GM12878 (cell line): ENCODE measurements around the gene PIMREG. TPM values are rescaled to one million over a fixed set of nuclear protein-coding genes. Genes with fewer than 3 reads are reported as not detected.

Experiments
- ATAC-seq: fragments of 200-7000 bp; cut with Tn5 transposase; 3 replicates; pipeline ENCODE4 v1.9.1; 2020; ENCODE audit warnings: mild to moderate bottlenecking, moderate library complexity
- BruUV-seq: library from RNA; stranded (reverse); fragments of 400-500 nt; replicated peaks from 2 replicates; lab custom pipeline; 2021; lab: Mats Ljungman, UMichigan
- CTCF ChIA-PET: fragments of 300-600 bp; sonication (Branson Sonifier 250); formaldehyde crosslinking; extraction: SDS; loops from one replicate; lab custom pipeline; 2021; ENCODE audit warnings: inconsistent platforms; lab: Yijun Ruan, JAX
- POLR2A ChIA-PET: fragments of 350-600 bp; formaldehyde crosslinking; extraction: SDS; loops from one replicate; lab custom pipeline; 2021; ENCODE audit warnings: inconsistent platforms; lab: Charles Lee
- RAD21 ChIA-PET: fragments of 300-600 bp; sonication (Branson Sonifier 250); formaldehyde crosslinking; loops from one replicate; lab custom pipeline; 2023; ENCODE audit warnings: antibody characterized with exemption; ENCODE audit not compliant: unreplicated experiment; lab: Charles Lee
- SMC1A ChIA-PET: fragments of 300-600 bp; sonication (Branson Sonifier 250); formaldehyde crosslinking; loops from one replicate; lab custom pipeline; 2023; ENCODE audit not compliant: unreplicated experiment, uncharacterized antibody; lab: Charles Lee
- DNase-seq: peaks from one replicate; pipeline ENCODE4 v3.0.0-alpha.2; 2011; ENCODE audit warnings: low read depth, low spot score
- FAIRE-seq: peaks from 3 replicates; lab custom pipeline; 2011; peaks lifted over from hg19 to GRCh38; lab: Jason Lieb, UNC
- H2AFZ ChIP-seq: 2 replicates; pipeline ENCODE4 v1.6.0; 2011; ENCODE audit warnings: low read depth, low read length, control low read depth; ENCODE audit not compliant: control insufficient read depth
- H3K27ac ChIP-seq: 2 replicates; pipeline ENCODE4 v1.5.1; 2011; ENCODE audit warnings: control low read depth; ENCODE audit not compliant: control insufficient read depth, insufficient read depth
- H3K27me3 ChIP-seq, 2 experiments: replicated peaks in 1 of 2; 2 replicates each; pipeline versions ENCODE4 v1.6.0 to v1.6.1; 2011; ENCODE audit warnings: low read length in 1 of 2; ENCODE audit not compliant: control insufficient read depth in 2 of 2, insufficient read depth in 2 of 2
- H3K36me3 ChIP-seq, 2 experiments: 2 replicates each; pipeline ENCODE4 v1.5.1; 2011; ENCODE audit warnings: low read length in 1 of 2; ENCODE audit not compliant: control insufficient read depth in 2 of 2, insufficient read depth in 2 of 2
- H3K4me1 ChIP-seq: 2 replicates; pipeline ENCODE4 v1.6.1; 2011; ENCODE audit warnings: mild to moderate bottlenecking, low read length, moderate library complexity, mixed read lengths; ENCODE audit not compliant: control insufficient read depth, insufficient read depth
- H3K4me2 ChIP-seq: 2 replicates; pipeline ENCODE4 v1.6.0; 2011; ENCODE audit warnings: control low read depth; ENCODE audit not compliant: control insufficient read depth, insufficient read depth
- H3K4me3 ChIP-seq: fragments of 200-600 bp; sonication (generic); 2 replicates; pipeline ENCODE4 v1.5.1; 2016
- H3K79me2 ChIP-seq: 2 replicates; pipeline ENCODE4 v1.6.0; 2011; ENCODE audit warnings: low read length; ENCODE audit not compliant: control insufficient read depth, insufficient read depth
- H3K9ac ChIP-seq: 2 replicates; pipeline ENCODE4 v1.8.0; 2011; ENCODE audit warnings: low read length, control low read depth, mixed read lengths; ENCODE audit not compliant: control insufficient read depth, insufficient read depth
- H3K9me3 ChIP-seq: replicated peaks from 3 replicates; pipeline ENCODE4 v1.5.1; 2011; ENCODE audit warnings: mild to moderate bottlenecking, low read length; ENCODE audit not compliant: control insufficient read depth, insufficient read depth
- H4K20me1 ChIP-seq: 2 replicates; pipeline ENCODE4 v1.6.0; 2011; ENCODE audit not compliant: control insufficient read depth, insufficient read depth
- CREM ChIP-seq: IDR thresholded peaks from 2 replicates; pipeline ENCODE4 v1.6.1; 2014; ENCODE audit warnings: antibody characterized with exemption, low read depth
- EED ChIP-seq: sonication (generic); IDR thresholded peaks from 2 replicates; pipeline ENCODE4 v1.6.1; 2016; ENCODE audit warnings: antibody characterized with exemption, low read depth
- IRF4 ChIP-seq: IDR thresholded peaks from 2 replicates; pipeline ENCODE4 v1.6.1; 2011; ENCODE audit warnings: low read depth, low read length
- JUNB ChIP-seq: IDR thresholded peaks from 2 replicates; pipeline ENCODE4 v1.6.1; 2016; ENCODE audit warnings: antibody characterized with exemption, mild to moderate bottlenecking
- SMAD5 ChIP-seq: IDR thresholded peaks from 2 replicates; pipeline ENCODE4 v1.6.1; 2016; ENCODE audit warnings: antibody characterized with exemption, low read depth
- SP1 ChIP-seq: IDR thresholded peaks from one replicate; pipeline ENCODE4 v1.6.1; 2011; ENCODE audit warnings: low read depth, low read length
- SPI1 ChIP-seq: IDR thresholded peaks from 2 replicates; pipeline ENCODE4 v1.6.1; 2011; ENCODE audit warnings: low read depth, mild to moderate bottlenecking, low read length, moderate library complexity, borderline replicate concordance; ENCODE audit not compliant: insufficient read depth
- WGBS: methylation state at CpG from one replicate; pipeline ENCODE4 v1.1.6; 2016; ENCODE audit warnings: low lambda C conversion rate; ENCODE audit not compliant: insufficient replicate concordance, insufficient coverage; ENCODE audit errors: missing lambda C conversion rate; 5-methylcytosine and 5-hydroxymethylcytosine counted together
- in situ Hi-C: fragments of 300-500 bp; cut with MboI; formaldehyde crosslinking; loops from 9 replicates; pipeline ENCODE4 v1.14.3; 2018; ENCODE audit warnings: mixed read lengths
- intact Hi-C: fragments of 100-400 bp; cut with micrococcal nuclease; formaldehyde crosslinking; loops from one replicate; pipeline ENCODE4 v1.14.2; 2022; ENCODE audit not compliant: unreplicated experiment
- polyA plus RNA-seq, 11 experiments: library from polyadenylated mRNA; depleted of rRNA in 4 of 11; unstranded in 6 of 11; stranded (reverse) in 5 of 11; fragments of >200 nt; fragmentation: Nextera tagmentation in 4 of 11; fragmentation: Illumina TruSeq in 1 of 11; extraction: Ambion mirVana in 4 of 11; extraction: Trizol in 1 of 11; gene quantifications; 1 replicate in 1 of 11; 2 replicates in 10 of 11; pipeline versions ENCODE4 v1.2.1 to v1.2.3, GENCODE V29; 2011 to 2016; ENCODE audit warnings: inconsistent platforms in 2 of 11, missing spikeins in 2 of 11, low read depth in 1 of 11
- total RNA-seq, 4 experiments: library from RNA; depleted of rRNA in 3 of 4; stranded (reverse); fragments of >200 nt in 3 of 4; fragmentation: Illumina TruSeq in 1 of 4; extraction: Trizol in 1 of 4; gene quantifications; 2 replicates each; pipeline versions ENCODE4 v1.2.1 to v1.2.3, GENCODE V29; 2013 to 2021
- TF ChIP-seq, protein P1 (sequence below): IDR thresholded peaks from 2 replicates; pipeline ENCODE4 v1.6.1; 2011; ENCODE audit warnings: borderline replicate concordance, low read depth, mild to moderate bottlenecking, moderate library complexity, low read length; ENCODE audit not compliant: insufficient read depth, poor library complexity, severe bottlenecking
- TF ChIP-seq, protein P2 (sequence below): fragments of 450-650 bp; formaldehyde crosslinking; IDR thresholded peaks from 2 replicates; pipeline ENCODE4 v1.5.0; 2022; ENCODE audit warnings: mild to moderate bottlenecking, missing genetic modification characterization
- TF ChIP-seq, protein P3 (sequence below): IDR thresholded peaks from 2 replicates; pipeline ENCODE4 v1.6.1; 2012; ENCODE audit warnings: improper control_type of control experiment, low read depth, low read length; ENCODE audit not compliant: insufficient replicate concordance
- TF ChIP-seq, protein P4 (sequence below): fragments of 450-650 bp; conservative IDR thresholded peaks from 2 replicates; pipeline ENCODE4 v1.6.1; 2017; ENCODE audit warnings: mild to moderate bottlenecking, moderate library complexity

PIMREG gene
- total and polyA plus RNA-seq, 10 of the 15 experiments (the other 5 are each of a cell fraction or from before 2014, with no cell fraction given): 2.8 to 35.8 (median 25.2) TPM

DNA sequence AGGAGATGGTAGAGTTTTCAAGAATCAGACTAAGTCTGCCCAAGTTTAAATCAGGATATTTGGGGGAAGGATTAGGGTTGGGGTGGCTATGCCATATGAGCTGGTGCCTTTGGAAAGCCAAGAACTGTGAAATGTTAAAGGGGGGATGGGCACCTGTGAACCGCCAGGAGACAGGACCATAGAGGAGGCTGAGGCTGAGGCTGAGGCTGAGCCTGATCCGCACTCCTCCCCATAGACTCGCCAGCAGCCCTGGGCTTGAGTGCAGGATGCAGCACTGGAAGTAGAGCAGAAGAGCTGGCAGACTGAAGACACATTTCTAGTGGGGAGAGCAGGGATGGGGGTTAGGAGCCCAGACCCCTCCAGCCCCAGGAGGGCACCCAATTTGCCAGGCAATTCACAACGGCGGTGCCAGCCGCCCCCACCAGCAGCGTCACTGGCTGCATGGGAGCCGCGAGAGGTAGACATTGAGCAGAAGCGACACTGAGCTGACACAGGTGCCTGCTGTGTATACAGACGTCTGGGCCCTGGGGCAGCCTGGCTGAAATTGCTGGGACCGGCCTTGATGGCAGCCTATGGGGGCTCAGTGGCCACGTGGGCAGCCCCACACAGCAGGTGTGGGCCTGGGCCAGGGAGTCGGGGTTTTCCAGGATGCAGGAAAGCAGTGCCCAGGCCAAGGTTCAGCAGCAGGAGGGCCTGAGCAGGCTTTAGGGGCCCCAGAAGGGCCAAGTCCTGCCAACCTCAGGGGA, 9.2 kb downstream of the PIMREG start:
- intact Hi-C loops: no loop called here
- in situ Hi-C loops: no loop called here
- H3K4me2 ChIP-seq: no peak overlapping the region
- H3K27ac ChIP-seq: no peak overlapping the region
- ATAC-seq (no peak), FAIRE-seq (no peak), DNase-seq (no peak)
- BruUV-seq: no TSS peak
- H3K4me3 ChIP-seq: no peak overlapping the region
- no peaks in the 10 kb centered on the region for H3K79me2 ChIP-seq
- no peak overlapping the region for H2AFZ ChIP-seq
- RAD21 ChIA-PET: no interaction called here
- H3K9ac ChIP-seq: no peak overlapping the region
- H4K20me1 ChIP-seq: no peaks in the 10 kb centered on the region
- no peaks in the 10 kb centered on the region; a peak in 1 of 4 replicates for H3K27me3 ChIP-seq
- CTCF ChIA-PET: interaction anchor here (1.2 to 1.5 kb wide), 2 partner anchors 19 to 162 kb away, joined by 3 read pairs; no protein-coding TSS in a partner anchor
- H3K9me3 ChIP-seq: no peaks in the 10 kb centered on the region
- WGBS: 75% methylated on average over 14 of the region's 14 CpGs
- SMC1A ChIA-PET: no interaction called here
- peaks cover 43% of the 10 kb centered on the region for H3K4me1 ChIP-seq
- POLR2A ChIA-PET: interaction anchor here (0.5 kb wide), 1 partner anchor 1230 kb away, joined by 3 read pairs; no protein-coding TSS in a partner anchor
- peaks cover 0 to 2% of the 10 kb centered on the region in 2 experiments; a peak in 1 of 4 replicates for H3K36me3 ChIP-seq
- TF ChIP-seq SPI1 (no peak), IRF4 (no peak), JUNB (no peak), EED (no peak), SMAD5 (no peak), CREM (no peak), SP1 (no peak)
- TF ChIP-seq, protein P1, sequence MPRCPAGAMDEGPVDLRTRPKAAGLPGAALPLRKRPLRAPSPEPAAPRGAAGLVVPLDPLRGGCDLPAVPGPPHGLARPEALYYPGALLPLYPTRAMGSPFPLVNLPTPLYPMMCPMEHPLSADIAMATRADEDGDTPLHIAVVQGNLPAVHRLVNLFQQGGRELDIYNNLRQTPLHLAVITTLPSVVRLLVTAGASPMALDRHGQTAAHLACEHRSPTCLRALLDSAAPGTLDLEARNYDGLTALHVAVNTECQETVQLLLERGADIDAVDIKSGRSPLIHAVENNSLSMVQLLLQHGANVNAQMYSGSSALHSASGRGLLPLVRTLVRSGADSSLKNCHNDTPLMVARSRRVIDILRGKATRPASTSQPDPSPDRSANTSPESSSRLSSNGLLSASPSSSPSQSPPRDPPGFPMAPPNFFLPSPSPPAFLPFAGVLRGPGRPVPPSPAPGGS: no peak
- TF ChIP-seq, protein P2, sequence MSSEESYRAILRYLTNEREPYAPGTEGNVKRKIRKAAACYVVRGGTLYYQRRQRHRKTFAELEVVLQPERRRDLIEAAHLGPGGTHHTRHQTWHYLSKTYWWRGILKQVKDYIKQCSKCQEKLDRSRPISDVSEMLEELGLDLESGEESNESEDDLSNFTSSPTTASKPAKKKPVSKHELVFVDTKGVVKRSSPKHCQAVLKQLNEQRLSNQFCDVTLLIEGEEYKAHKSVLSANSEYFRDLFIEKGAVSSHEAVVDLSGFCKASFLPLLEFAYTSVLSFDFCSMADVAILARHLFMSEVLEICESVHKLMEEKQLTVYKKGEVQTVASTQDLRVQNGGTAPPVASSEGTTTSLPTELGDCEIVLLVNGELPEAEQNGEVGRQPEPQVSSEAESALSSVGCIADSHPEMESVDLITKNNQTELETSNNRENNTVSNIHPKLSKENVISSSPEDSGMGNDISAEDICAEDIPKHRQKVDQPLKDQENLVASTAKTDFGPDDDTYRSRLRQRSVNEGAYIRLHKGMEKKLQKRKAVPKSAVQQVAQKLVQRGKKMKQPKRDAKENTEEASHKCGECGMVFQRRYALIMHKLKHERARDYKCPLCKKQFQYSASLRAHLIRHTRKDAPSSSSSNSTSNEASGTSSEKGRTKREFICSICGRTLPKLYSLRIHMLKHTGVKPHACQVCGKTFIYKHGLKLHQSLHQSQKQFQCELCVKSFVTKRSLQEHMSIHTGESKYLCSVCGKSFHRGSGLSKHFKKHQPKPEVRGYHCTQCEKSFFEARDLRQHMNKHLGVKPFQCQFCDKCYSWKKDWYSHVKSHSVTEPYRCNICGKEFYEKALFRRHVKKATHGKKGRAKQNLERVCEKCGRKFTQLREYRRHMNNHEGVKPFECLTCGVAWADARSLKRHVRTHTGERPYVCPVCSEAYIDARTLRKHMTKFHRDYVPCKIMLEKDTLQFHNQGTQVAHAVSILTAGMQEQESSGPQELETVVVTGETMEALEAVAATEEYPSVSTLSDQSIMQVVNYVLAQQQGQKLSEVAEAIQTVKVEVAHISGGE (CRISPR knock-in tag): no peak
- TF ChIP-seq, protein P3, sequence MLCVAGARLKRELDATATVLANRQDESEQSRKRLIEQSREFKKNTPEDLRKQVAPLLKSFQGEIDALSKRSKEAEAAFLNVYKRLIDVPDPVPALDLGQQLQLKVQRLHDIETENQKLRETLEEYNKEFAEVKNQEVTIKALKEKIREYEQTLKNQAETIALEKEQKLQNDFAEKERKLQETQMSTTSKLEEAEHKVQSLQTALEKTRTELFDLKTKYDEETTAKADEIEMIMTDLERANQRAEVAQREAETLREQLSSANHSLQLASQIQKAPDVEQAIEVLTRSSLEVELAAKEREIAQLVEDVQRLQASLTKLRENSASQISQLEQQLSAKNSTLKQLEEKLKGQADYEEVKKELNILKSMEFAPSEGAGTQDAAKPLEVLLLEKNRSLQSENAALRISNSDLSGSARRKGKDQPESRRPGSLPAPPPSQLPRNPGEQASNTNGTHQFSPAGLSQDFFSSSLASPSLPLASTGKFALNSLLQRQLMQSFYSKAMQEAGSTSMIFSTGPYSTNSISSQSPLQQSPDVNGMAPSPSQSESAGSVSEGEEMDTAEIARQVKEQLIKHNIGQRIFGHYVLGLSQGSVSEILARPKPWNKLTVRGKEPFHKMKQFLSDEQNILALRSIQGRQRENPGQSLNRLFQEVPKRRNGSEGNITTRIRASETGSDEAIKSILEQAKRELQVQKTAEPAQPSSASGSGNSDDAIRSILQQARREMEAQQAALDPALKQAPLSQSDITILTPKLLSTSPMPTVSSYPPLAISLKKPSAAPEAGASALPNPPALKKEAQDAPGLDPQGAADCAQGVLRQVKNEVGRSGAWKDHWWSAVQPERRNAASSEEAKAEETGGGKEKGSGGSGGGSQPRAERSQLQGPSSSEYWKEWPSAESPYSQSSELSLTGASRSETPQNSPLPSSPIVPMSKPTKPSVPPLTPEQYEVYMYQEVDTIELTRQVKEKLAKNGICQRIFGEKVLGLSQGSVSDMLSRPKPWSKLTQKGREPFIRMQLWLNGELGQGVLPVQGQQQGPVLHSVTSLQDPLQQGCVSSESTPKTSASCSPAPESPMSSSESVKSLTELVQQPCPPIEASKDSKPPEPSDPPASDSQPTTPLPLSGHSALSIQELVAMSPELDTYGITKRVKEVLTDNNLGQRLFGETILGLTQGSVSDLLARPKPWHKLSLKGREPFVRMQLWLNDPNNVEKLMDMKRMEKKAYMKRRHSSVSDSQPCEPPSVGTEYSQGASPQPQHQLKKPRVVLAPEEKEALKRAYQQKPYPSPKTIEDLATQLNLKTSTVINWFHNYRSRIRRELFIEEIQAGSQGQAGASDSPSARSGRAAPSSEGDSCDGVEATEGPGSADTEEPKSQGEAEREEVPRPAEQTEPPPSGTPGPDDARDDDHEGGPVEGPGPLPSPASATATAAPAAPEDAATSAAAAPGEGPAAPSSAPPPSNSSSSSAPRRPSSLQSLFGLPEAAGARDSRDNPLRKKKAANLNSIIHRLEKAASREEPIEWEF: no peak
- TF ChIP-seq, protein P4, sequence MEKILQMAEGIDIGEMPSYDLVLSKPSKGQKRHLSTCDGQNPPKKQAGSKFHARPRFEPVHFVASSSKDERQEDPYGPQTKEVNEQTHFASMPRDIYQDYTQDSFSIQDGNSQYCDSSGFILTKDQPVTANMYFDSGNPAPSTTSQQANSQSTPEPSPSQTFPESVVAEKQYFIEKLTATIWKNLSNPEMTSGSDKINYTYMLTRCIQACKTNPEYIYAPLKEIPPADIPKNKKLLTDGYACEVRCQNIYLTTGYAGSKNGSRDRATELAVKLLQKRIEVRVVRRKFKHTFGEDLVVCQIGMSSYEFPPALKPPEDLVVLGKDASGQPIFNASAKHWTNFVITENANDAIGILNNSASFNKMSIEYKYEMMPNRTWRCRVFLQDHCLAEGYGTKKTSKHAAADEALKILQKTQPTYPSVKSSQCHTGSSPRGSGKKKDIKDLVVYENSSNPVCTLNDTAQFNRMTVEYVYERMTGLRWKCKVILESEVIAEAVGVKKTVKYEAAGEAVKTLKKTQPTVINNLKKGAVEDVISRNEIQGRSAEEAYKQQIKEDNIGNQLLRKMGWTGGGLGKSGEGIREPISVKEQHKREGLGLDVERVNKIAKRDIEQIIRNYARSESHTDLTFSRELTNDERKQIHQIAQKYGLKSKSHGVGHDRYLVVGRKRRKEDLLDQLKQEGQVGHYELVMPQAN: no peak
